HG02870 (cell line): Measurements from ENCODE around the gene FAM236A.
"Not testable (repeated sequence)": the region's sequence is repeated elsewhere in the genome, so short reads cannot be mapped to it uniquely, and the experiment has no call there.

Source experiments
- ATAC-seq: cut with Tn5 transposase; IDR thresholded peaks from one replicate; pipeline ENCODE4 v1.9.1; 2021; ENCODE audit warnings: mild to moderate bottlenecking, moderate library complexity; ENCODE audit not compliant: unreplicated experiment

The FAM236A gene

DNA sequence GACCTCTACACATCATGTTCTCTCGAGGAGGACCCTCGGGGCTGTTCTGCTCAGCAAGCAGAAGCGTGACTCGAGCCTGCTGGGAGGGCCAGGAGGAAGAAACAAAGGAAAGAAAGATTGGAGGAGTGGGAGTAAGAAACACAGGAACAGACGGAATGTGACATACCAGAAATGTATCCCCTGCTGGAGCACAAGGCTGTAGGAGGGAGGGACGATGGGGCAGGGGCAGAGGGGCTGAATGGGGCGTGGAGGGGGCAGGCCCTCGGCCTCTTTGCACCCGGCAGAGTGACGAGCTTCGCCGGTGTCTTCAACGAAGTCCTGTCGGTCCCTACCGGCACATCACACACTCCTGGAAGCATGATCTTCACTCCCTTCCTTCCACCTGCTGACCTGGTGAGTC lies at the start of gene FAM236A:
FAM236A (plus strand) TSS at position 301 of the 400 bp plus-strand sequence; CDS start at position 358, 57 bp downstream.
- ATAC-seq: not testable (repeated sequence)

DNA sequence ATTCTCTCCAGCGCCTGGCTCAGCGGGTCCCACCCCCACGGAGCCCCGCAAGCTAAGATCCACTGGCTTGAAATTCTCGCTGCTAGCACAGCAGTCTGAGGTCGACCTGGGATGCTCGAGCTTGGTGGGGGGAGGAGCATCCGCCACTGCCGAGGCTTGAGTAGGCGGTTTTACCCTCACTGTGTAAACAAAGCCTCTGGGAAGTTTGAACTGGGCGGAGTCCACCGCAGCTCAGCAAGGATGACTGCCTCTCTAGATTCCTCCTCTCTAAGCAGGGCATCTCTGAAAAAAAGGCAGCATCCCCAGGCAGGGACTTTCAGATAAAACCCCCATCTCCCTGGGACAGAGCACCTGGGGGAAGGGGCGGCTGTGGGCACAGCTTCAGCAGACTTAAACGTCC lies 48.3 kb upstream of the FAM236A start:
- not testable (repeated sequence) for ATAC-seq

DNA sequence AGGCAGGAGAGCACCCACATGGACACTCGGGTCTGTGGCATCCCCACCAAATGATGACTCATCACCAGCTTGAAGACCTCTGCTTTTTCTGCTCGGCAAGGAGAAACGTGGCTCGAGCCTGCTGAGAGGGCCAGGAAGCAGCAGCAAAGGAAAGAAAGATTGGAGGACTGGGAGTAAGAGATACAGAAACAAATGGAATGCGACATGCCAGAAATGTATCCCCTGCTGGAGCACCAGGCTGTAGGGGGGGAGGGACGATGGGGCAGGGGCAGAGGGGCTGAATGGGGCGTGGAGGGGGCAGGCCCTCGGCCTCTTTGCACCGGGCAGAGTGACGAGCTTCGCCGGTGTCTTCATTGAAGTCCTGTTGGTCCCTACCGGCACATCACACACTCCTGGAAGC lies 25.7 kb upstream of the FAM236A start, which contains the start of gene FAM236C:
FAM236C (plus strand) TSS at position 301 of the 400 bp plus-strand sequence. CDS start 100 bp downstream, outside the sequence.
- not testable (repeated sequence) for ATAC-seq

DNA sequence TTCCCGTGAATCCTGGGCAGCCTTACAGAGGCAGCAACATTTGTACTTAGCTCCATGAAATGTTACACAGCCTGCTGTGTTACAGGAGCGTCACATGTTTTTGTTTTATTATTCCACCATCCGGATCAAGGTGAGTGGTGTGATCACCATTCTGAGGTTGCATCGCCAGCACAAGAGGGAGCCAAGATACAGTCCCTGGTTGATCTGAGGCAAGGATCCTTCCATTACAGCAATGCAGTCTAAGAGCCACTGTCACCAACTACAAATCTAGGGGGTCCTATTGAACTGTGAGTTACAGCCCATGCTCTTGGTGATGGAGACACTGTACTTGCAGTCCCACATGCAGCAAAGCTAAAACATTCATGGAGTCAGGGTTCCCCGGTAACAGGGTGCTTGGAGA lies 21.9 kb upstream of the FAM236A start:
- ATAC-seq: not testable (repeated sequence)

DNA sequence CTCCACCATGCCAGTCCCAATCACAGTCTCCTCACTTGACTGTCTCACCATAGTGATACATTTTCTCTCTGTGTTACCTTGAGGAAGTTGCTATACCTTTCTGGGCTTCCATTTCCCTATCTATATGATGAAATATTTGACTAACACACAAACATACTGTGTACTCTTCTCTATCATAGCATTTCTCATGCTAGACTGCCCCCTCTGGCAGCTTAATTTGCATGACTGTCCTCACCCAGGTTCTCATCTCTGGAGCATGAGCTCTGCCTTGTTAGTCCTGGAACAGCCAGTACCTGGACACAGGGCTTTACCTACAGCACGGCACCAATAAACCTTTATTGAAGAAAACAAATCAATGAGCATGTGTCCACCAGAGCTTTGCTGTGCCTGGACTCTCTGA lies 5.7 kb upstream of the FAM236A start:
- not testable (repeated sequence) for ATAC-seq

DNA sequence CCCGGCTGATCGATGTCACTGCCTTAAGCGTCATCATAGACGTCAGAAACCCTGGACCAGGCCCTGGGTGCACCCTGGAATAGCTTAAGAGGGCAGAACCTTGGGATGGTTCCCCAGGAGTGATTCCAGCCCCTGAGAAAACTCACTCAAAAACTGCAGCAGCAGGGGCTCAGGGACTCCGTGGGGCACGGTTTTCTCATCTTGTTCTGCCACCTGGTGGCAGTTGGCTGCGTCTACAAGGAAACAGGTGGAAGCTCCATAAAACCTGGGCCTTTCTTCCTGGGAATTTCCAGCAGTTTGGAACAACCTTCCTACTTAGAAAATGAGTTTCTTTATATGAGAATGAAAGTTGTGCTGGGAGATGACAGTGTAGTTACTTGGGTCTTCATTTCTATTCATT lies 1.6 kb upstream of the FAM236A start:
- ATAC-seq: not testable (repeated sequence)

DNA sequence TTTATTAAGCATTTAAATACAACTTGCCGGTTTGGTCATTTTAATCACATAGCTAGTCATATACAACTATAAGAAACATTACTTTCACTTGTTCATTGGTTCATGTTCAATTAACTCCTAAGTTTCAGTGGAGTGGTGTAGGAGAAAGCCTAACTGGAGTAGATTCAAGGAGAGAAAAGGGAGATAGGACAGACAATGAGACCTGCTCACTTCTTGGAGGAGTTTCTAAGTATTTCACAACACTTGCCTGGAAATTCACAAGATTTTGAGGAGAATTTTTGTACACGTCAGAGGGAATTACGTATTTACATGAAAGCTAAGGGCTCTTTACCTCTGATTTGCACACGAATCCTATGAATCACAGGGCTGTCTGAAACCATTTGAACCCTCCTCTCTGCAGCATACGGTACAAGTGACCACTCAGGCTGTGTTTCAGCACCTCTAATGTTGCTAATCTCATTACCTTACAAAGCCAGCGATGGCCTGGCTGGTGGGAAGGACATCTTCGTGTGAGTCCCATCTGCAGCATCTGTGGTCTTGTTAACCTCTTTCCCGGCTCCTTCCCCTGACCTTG lies 1.0 kb upstream of the FAM236A start:
- ATAC-seq: not testable (repeated sequence)

DNA sequence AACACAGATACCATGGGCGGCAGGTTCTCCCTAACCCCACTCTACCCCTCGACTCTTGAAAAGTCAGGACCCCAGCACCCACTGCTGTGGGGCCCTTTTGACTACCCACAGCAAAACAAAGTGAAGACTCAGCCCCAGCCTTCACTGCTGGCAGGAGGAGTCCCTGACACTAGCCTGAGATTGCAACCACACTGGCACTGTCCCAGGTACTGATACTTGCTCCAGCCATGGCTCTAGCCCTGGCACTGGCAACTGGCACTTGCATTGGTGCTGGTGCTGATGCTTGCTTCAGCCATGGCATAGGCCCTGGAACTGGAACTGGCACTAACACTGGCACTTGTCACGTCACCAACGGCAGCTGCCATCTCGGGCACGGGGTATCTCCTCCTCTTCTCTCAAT lies 4.3 kb downstream of the FAM236A start:
- not testable (repeated sequence) for ATAC-seq

DNA sequence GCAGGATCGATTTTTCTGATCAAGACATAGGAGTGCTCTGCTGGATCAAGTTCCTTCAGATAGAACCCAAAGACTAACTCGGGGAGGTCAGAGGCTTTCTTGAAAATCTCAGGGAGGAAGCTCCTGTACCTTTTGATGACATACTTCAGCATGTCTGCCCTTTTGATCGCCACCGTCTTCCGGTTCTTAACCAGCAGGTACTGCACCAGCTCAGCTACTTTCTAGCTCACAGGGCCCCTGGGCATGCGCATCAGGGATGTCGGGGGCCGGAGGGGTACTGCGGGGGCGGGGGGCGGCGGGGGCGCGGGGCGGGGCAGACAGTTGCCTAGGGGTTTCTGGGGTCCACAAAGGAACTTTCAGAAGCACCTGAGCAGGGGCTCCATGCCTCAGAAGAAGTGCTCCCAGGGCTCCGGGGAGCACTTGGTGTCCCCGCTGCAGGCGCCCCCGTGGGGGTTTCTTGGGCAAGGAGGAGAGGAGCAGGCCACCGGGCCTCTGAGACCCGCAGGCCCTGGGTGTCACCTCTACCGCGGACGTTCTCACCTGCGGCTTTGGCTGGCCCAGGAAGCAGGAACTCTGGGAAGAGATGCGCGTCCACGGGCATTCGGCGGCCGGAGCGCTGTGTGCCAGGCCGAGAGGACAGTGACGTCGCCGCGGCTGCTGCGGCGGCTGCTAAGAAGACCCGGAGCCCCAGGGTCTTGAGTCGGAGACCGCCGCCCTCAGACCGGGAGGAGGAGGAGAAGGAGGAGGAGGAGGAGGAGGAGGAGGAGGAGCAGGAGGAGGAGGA lies 5.2 kb downstream of the FAM236A start:
- peak; percentile 54 for ATAC-seq

DNA sequence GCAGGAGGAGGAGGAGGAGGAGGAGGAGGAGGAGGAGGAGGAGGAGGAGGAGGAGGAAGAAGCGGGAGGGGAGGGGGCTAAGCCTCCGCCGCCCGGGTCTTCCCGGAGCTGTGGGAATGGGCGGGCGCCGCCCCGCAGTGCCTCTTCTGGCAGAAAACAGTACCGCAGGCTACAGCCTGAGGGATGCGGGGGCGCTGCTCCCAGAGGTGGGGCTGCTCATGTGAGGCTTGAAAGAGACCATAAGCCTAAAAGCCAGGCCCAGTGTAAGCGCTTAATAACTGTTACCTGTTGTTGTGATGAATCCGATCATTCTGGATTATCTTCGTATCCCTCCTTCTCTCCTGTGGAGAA lies 5.8 kb downstream of the FAM236A start, which contains the start of gene DMRTC1:
DMRTC1 (minus strand) TSS at position 19 of the 351 bp plus-strand sequence. CDS start 68,143 bp downstream, outside the sequence.
- peak; percentile 78 for ATAC-seq

DNA sequence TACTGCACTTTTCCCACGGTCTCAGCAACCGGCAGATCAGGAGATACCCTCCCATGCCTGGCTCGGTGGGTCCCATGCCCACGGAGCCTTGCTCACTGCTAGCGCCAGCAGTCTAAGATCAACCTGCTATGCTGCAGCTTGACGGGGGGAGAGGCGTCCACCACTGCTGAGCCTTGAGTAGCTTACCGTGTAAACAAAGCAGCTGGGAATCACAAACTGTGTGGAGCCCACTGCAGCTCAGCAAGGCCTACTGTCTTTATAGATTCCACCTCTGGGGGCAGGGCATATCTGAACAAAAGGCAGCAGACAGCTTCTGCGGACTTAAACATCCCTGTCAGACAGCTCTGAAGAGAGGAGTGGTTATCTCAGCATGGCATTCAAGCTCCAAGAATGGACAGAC lies 22.0 kb downstream of the FAM236A start:
- ATAC-seq: not testable (repeated sequence)

DNA sequence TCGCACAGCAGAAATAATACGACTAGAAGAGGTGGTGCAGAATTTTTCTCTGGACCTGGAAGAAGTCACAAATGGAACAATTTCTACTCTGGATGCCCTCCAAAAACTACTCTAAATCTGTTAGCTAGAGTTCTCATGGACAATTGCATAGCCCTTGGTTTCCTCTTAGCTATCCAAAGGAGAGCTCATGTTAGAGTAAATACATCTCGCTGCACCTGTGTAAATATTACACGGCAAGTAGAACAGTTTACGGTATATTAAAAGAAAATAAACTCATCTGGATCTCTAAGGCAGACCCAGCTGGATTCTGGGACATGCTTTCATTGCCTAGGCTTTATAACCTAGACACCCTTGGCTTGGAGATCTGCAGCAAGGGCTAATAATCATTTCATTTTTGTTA lies 33.9 kb downstream of the FAM236A start:
- not testable (repeated sequence) for ATAC-seq

DNA sequence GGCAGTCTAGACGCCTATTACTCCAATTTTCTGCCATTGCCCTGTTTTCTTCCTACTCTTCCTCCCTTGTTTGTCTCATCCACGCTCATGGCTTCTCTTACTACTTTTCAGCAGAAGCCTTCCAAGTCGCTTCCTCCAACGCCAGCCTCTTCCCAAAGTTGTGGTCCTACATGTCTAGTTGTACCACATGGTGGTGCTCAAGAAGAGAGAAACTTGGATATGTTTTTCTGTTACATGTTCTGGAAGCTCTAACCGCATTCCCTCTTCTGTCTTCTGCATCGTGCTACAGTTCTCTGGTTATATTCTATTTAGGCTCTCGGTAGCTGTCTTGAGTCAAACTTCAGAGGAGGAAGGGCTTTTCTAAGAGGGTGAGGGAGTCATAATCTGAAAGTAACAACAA lies 36.9 kb downstream of the FAM236A start:
- ATAC-seq: not testable (repeated sequence)

DNA sequence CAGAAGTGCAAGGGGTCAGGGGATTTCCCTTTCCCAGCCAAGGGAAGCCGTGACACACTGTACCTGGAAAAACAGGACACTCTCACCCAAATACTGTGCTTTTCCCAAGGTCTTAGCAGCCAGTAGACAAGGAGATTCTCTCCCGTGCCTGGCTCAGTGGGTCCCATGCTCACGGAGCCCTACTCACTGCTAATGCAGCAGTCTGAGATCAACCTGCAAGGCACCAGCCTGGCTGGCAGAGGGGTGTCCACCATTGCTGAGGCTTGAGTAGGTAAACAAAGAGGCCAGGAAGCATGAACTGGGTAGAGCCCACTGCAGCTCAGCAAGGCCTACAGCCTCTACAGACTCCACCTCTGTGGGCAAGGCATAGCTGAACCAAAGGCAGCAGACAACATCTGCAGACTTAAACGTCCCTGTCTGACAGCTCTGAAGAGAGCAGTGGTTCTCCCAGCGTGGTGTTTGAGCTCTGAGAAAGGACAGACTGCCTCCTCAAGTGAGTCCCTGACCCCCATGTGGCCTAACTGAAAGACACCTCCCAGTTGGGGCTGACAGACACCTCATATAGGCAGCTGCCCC lies 43.0 kb downstream of the FAM236A start:
- not testable (repeated sequence) for ATAC-seq
